Karpas-422 (cell line): ENCODE measurements around the gene STK32C. TPM values are rescaled to one million over a fixed set of nuclear protein-coding genes. Genes with fewer than 3 reads are reported as not detected.

Source experiments
- DNase-seq: peaks from one replicate; pipeline ENCODE4 v3.0.0-alpha.2; 2015
- H2AFZ ChIP-seq: fragments of 200-600 bp; sonication (generic); 2 replicates; pipeline ENCODE4 v1.6.1; 2014; ENCODE audit warnings: antibody characterized with exemption, low read length, mixed read lengths
- H3K27ac ChIP-seq: fragments of 200-600 bp; sonication (generic); 2 replicates; pipeline ENCODE4 v1.5.1; 2014; ENCODE audit warnings: mild to moderate bottlenecking, low read length, moderate library complexity
- H3K27me3 ChIP-seq: fragments of 200-600 bp; sonication (generic); 2 replicates; pipeline ENCODE4 v1.6.1; 2014; ENCODE audit warnings: low read length, mixed read lengths
- H3K36me3 ChIP-seq: fragments of 200-600 bp; sonication (generic); 2 replicates; pipeline ENCODE4 v1.6.1; 2014; ENCODE audit warnings: low read length, mixed read lengths; ENCODE audit not compliant: insufficient read depth
- H3K4me1 ChIP-seq: fragments of 200-600 bp; sonication (generic); 2 replicates; pipeline ENCODE4 v1.6.1; 2014; ENCODE audit warnings: mild to moderate bottlenecking, low read length, mixed read lengths
- H3K4me2 ChIP-seq: fragments of 200-600 bp; sonication (generic); 2 replicates; pipeline ENCODE4 v1.6.1; 2014; ENCODE audit warnings: low read length, low read depth, mild to moderate bottlenecking; ENCODE audit not compliant: poor library complexity, severe bottlenecking
- H3K4me3 ChIP-seq: fragments of 200-600 bp; sonication (generic); 2 replicates; pipeline ENCODE4 v1.5.1; 2014; ENCODE audit warnings: mild to moderate bottlenecking, antibody characterized with exemption, low read length, mixed read lengths
- H3K79me2 ChIP-seq: fragments of 200-600 bp; sonication (generic); 2 replicates; pipeline ENCODE4 v1.6.1; 2014; ENCODE audit warnings: mild to moderate bottlenecking, low read length, mixed read lengths
- H3K9ac ChIP-seq: fragments of 200-600 bp; sonication (generic); 2 replicates; pipeline ENCODE4 v1.6.0; 2014; ENCODE audit warnings: low read length
- H3K9me2 ChIP-seq: fragments of 200-600 bp; sonication (generic), shearing (Covaris generic); replicated peaks from 2 replicates; pipeline ENCODE4 v1.6.0; 2014; ENCODE audit warnings: mild to moderate bottlenecking, low read length, moderate library complexity; ENCODE audit not compliant: insufficient read depth
- H3K9me3 ChIP-seq: fragments of 300-700, 200-600 bp; sonication (generic); 2 replicates; pipeline ENCODE4 v1.6.1; 2014; ENCODE audit warnings: low read length, mixed read lengths
- H4K20me1 ChIP-seq: fragments of 200-600 bp; sonication (generic); 2 replicates; pipeline ENCODE4 v1.6.1; 2014; ENCODE audit warnings: mild to moderate bottlenecking, antibody characterized with exemption, low read length, low read depth; ENCODE audit not compliant: insufficient read depth
- total RNA-seq: library from RNA; depleted of rRNA; stranded (reverse); fragments of >200 nt; shearing (Covaris generic); gene quantifications from 2 replicates; pipeline ENCODE4 v1.2.3, GENCODE V29; 2014; ENCODE audit warnings: low replicate concordance

The STK32C gene
- total RNA-seq, 1 experiment from 2014 or later: 8.4 TPM

- Histone ChIP-seq H4K20me1 (no peaks in the 10 kb centered on the region), H3K9me3 (no peaks in the 10 kb centered on the region), H3K27ac (no peak overlapping the region), H3K9me2 (no peaks in the 10 kb centered on the region), H3K79me2 (no peaks in the 10 kb centered on the region), H3K27me3 (no peaks in the 10 kb centered on the region), H3K4me2 (no peak overlapping the region), H2AFZ (no peak overlapping the region), H3K9ac (no peak overlapping the region), H3K4me1 (no peaks in the 10 kb centered on the region), H3K4me3 (no peak overlapping the region), H3K36me3 (no peaks in the 10 kb centered on the region)
- DNase-seq: no peak
Measured at GRCh38 chr10:132166216-132166950, 141.4 kb downstream of the STK32C start.

- Histone ChIP-seq H3K4me1 (no peaks in the 10 kb centered on the region), H3K27me3 (no peaks in the 10 kb centered on the region), H4K20me1 (no peaks in the 10 kb centered on the region), H3K79me2 (no peaks in the 10 kb centered on the region), H3K9me3 (no peaks in the 10 kb centered on the region), H2AFZ (no peak overlapping the region), H3K9ac (no peak overlapping the region), H3K9me2 (no peaks in the 10 kb centered on the region), H3K4me2 (no peak overlapping the region), H3K27ac (no peak overlapping the region), H3K4me3 (no peak overlapping the region), H3K36me3 (no peaks in the 10 kb centered on the region)
- no peak for DNase-seq
Measured at GRCh38 chr10:132165416-132165980, 142.3 kb downstream of the STK32C start.

- Histone ChIP-seq H4K20me1 (no peaks in the 10 kb centered on the region), H3K36me3 (no peaks in the 10 kb centered on the region), H3K79me2 (no peaks in the 10 kb centered on the region), H3K27ac (no peak overlapping the region), H3K9ac (no peak overlapping the region), H3K27me3 (no peaks in the 10 kb centered on the region), H2AFZ (no peak overlapping the region), H3K9me3 (no peaks in the 10 kb centered on the region), H3K9me2 (no peaks in the 10 kb centered on the region), H3K4me3 (no peak overlapping the region), H3K4me2 (no peak overlapping the region), H3K4me1 (no peaks in the 10 kb centered on the region)
- DNase-seq: no peak
Measured at GRCh38 chr10:132164761-132165278, 142.9 kb downstream of the STK32C start.

- no peaks in the 10 kb centered on the region for H3K4me1 ChIP-seq
- H4K20me1 ChIP-seq: no peaks in the 10 kb centered on the region
- no peak overlapping the region for H3K27ac ChIP-seq
- H3K4me2 ChIP-seq: no peak overlapping the region
- H3K36me3 ChIP-seq: no peaks in the 10 kb centered on the region
- H3K9ac ChIP-seq: no peak overlapping the region
- H3K9me2 ChIP-seq: no peaks in the 10 kb centered on the region
- no peaks in the 10 kb centered on the region for H3K9me3 ChIP-seq
- no peak overlapping the region for H2AFZ ChIP-seq
- no peaks in the 10 kb centered on the region for H3K79me2 ChIP-seq
- no peak for DNase-seq
- H3K27me3 ChIP-seq: no peaks in the 10 kb centered on the region
- no peak overlapping the region for H3K4me3 ChIP-seq
Measured at GRCh38 chr10:132163826-132164515, 143.8 kb downstream of the STK32C start.

GRCh38 chr10:132163278-132163765 is 144.4 kb downstream of the STK32C start:
- H3K9me2 ChIP-seq: no peaks in the 10 kb centered on the region
- H3K9me3 ChIP-seq: no peaks in the 10 kb centered on the region
- no peak overlapping the region for H3K9ac ChIP-seq
- no peak overlapping the region for H2AFZ ChIP-seq
- H4K20me1 ChIP-seq: no peaks in the 10 kb centered on the region
- DNase-seq: peak; percentile 66
- no peaks in the 10 kb centered on the region for H3K36me3 ChIP-seq
- H3K79me2 ChIP-seq: no peaks in the 10 kb centered on the region
- no peak overlapping the region for H3K4me2 ChIP-seq
- H3K27ac ChIP-seq: no peak overlapping the region
- H3K4me3 ChIP-seq: no peak overlapping the region
- no peaks in the 10 kb centered on the region for H3K4me1 ChIP-seq
- no peaks in the 10 kb centered on the region for H3K27me3 ChIP-seq

- no peak overlapping the region for H3K4me2 ChIP-seq
- no peak overlapping the region for H2AFZ ChIP-seq
Measured at GRCh38 chr10:132162590-132163277, 145.0 kb downstream of the STK32C start.

GRCh38 chr10:132162021-132162531 is 145.7 kb downstream of the STK32C start:
- DNase-seq: no peak
- Histone ChIP-seq H3K9ac (no peak overlapping the region), H3K9me2 (no peaks in the 10 kb centered on the region), H3K4me3 (no peak overlapping the region), H3K36me3 (no peaks in the 10 kb centered on the region), H3K27ac (no peak overlapping the region), H3K4me2 (no peak overlapping the region), H2AFZ (no peak overlapping the region), H3K4me1 (no peaks in the 10 kb centered on the region), H3K9me3 (no peaks in the 10 kb centered on the region), H3K27me3 (no peaks in the 10 kb centered on the region), H3K79me2 (no peaks in the 10 kb centered on the region), H4K20me1 (no peaks in the 10 kb centered on the region)

More at GRCh38 chr10:132162590-132163277, 145.0 kb downstream of the STK32C start:
- Histone ChIP-seq H3K9me3 (no peaks in the 10 kb centered on the region), H3K79me2 (no peaks in the 10 kb centered on the region), H3K9ac (no peak overlapping the region), H3K36me3 (no peaks in the 10 kb centered on the region), H3K27me3 (no peaks in the 10 kb centered on the region), H3K4me1 (no peaks in the 10 kb centered on the region), H4K20me1 (no peaks in the 10 kb centered on the region), H3K27ac (no peak overlapping the region), H3K4me3 (no peak overlapping the region), H3K9me2 (no peaks in the 10 kb centered on the region)
- no peak for DNase-seq
